Uterus (tissue), 4 donors: Measurements from ENCODE around the gene CELF2. TPM values are rescaled to one million over a fixed set of nuclear protein-coding genes. Genes with fewer than 3 reads are reported as not detected.
"Not testable (repeated sequence)": the region's sequence is repeated elsewhere in the genome, so short reads cannot be mapped to it uniquely, and the experiment has no call there.

ENCODE experiments used
- DNase-seq, 2 donors: peaks; one replicate each; pipeline ENCODE4 v3.0.0-alpha.2; 2019 to 2020
- H3K27ac ChIP-seq, 2 donors: fragments of 200-600 bp; sonication (generic); 1 replicate in 1 of 2; 2 replicates in 1 of 2; pipeline ENCODE4 v1.5.1; 2016 to 2018
- H3K27me3 ChIP-seq, 2 donors: fragments of 200-600 bp; sonication (generic); one replicate each; pipeline ENCODE4 v1.5.1; 2018 to 2019; ENCODE audit warnings: control low read depth in 1 of 2
- H3K36me3 ChIP-seq, 2 donors: fragments of 200-600 bp; sonication (generic); one replicate each; pipeline ENCODE4 v1.5.1; 2019; ENCODE audit warnings: control low read depth in 1 of 2
- H3K4me1 ChIP-seq, 2 donors: fragments of 200-600 bp; sonication (generic); one replicate each; pipeline ENCODE4 v1.5.1; 2018 to 2019; ENCODE audit warnings: control low read depth in 1 of 2
- H3K4me3 ChIP-seq, 2 donors: fragments of 200-600 bp; sonication (generic); 1 replicate in 1 of 2; 2 replicates in 1 of 2; pipeline ENCODE4 v1.5.1; 2018 to 2019; ENCODE audit warnings: mild to moderate bottlenecking in 1 of 2
- H3K9me3 ChIP-seq, 2 donors: fragments of 200-600 bp; sonication (generic); one replicate each; pipeline ENCODE4 v1.5.1; 2019; ENCODE audit warnings: control low read depth in 1 of 2
- CTCF ChIP-seq, 4 experiments: fragments of 200-600 bp in 2 of 4; fragments of 450-650 bp in 2 of 4; sonication (generic) in 2 of 4; IDR thresholded peaks; one replicate each; pipeline ENCODE4 v1.5.1; 2016 to 2019; ENCODE audit warnings: antibody characterized with exemption in 4 of 4, mild to moderate bottlenecking in 2 of 4, moderate library complexity in 1 of 4
- POLR2A ChIP-seq, 2 donors: fragments of 450-650 bp; IDR thresholded peaks; one replicate each; pipeline ENCODE4 v1.6.1; 2016; ENCODE audit warnings: antibody characterized with exemption in 2 of 2, mild to moderate bottlenecking in 1 of 2, moderate library complexity in 1 of 2
- intact Hi-C: fragments of 100-400 bp; cut with DNase I; formaldehyde crosslinking; loops from one replicate; pipeline ENCODE4 v1.15.1; 2023; ENCODE audit warnings: low total_unique reads
- total RNA-seq, 4 donors: library from RNA; depleted of rRNA in 3 of 4; stranded (reverse); fragments of >200 nt in 3 of 4; gene quantifications; one replicate each; pipeline versions ENCODE4 v1.1.0 to v1.2.4, GENCODE V29; 2014 to 2023
- donor health status: DM: yes; HTN: yes; CAD: no.

Gene CELF2
- total RNA-seq, 4 donors from 2014 or later: 12.8 to 59.2 (median 44.0) TPM

DNA sequence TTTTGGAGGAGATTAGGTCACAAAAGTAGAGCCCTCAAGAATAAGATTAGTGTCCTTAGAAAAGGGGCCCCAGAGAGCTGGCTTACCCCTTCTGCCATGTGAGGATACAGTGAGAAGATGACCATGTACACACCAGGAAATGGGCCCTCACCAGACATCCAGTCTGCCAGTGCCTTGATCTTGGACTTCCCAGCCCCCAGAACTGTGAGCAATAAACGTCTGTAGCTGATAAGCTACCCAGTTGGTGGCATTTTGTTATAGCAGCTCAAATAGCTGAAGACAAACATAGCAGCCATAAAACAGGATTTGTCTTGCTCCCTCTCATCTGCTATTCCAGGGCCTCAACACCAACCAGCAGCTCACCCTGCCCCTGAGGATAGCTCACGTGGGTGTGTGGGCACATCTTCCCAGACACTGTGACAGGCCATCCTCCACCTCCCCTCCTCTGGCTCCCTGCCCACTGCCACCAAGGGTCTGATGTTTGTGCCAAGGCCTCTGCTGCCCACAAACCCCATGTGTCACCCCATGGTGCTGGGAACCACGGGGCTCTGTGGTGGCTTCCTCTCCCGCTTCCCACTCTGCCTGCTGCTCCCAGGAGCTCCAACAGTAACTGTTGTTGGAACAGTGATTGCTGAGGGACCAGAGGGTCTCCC is 341.4 kb downstream of the CELF2 start:
- no peaks in the 10 kb centered on the region for H3K4me1 ChIP-seq
- TF ChIP-seq CTCF (IDR thresholded peaks at IDR 0.05) (no peak), POLR2A (IDR thresholded peaks at IDR 0.05) (no peak)
- H3K36me3 ChIP-seq: no peaks in the 10 kb centered on the region

DNA sequence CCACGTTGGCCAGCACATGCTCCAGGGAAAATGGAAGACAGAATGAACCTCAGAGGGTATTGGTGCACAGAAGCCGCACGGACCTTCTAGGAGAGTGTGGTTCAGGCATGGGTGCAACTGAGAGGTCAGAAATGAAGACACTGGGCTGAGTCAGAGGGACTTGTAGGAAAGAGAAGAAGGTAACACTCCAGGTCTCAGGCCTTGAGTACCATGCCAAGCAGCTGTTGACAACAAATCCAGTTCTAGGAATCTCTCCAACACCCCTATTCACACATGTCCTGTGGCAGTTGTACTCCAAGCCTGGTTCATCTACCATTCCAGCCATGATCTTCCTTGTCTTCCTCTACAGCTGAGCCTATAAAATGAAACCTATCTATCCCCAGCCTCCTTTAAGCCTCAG is 342.2 kb downstream of the CELF2 start:
- no peaks in the 10 kb centered on the region for H3K4me1 ChIP-seq
- H3K36me3 ChIP-seq: no peaks in the 10 kb centered on the region
- no peaks in the 10 kb centered on the region for H3K9me3 ChIP-seq
- TF ChIP-seq CTCF (IDR thresholded peaks at IDR 0.05) (no peak), POLR2A (IDR thresholded peaks at IDR 0.05) (no peak)
- H3K27me3 ChIP-seq: no peaks in the 10 kb centered on the region
- intact Hi-C loops: no loop called here
- DNase-seq: no peak
- H3K4me3 ChIP-seq: no peak overlapping the region
- no peak overlapping the region for H3K27ac ChIP-seq

More for the DNA sequence above, 341.4 kb downstream of the CELF2 start:
- no peak overlapping the region for H3K27ac ChIP-seq
- no peaks in the 10 kb centered on the region for H3K27me3 ChIP-seq
- no peaks in the 10 kb centered on the region for H3K9me3 ChIP-seq
- intact Hi-C loops: no loop called here
- no peak for DNase-seq
- no peak overlapping the region for H3K4me3 ChIP-seq

- H3K36me3 ChIP-seq: no peaks in the 10 kb centered on the region
- no peaks in the 10 kb centered on the region for H3K27me3 ChIP-seq
- H3K27ac ChIP-seq: no peak overlapping the region
- H3K4me3 ChIP-seq: no peak overlapping the region
- no peak for DNase-seq
- no peaks in the 10 kb centered on the region for H3K4me1 ChIP-seq
- no peak for TF ChIP-seq POLR2A (IDR thresholded peaks at IDR 0.05)
- no peak for TF ChIP-seq CTCF (IDR thresholded peaks at IDR 0.05)
- intact Hi-C loops: no loop called here
- no peaks in the 10 kb centered on the region for H3K9me3 ChIP-seq
These were observed 345.8 kb downstream of the CELF2 start for GRCh38 chr10:11363497-11363896.

GRCh38 chr10:11364241-11364640 is 346.6 kb downstream of the CELF2 start:
- no peaks in the 10 kb centered on the region for H3K9me3 ChIP-seq
- intact Hi-C loops: no loop called here
- TF ChIP-seq POLR2A (IDR thresholded peaks at IDR 0.05): no peak
- no peak for TF ChIP-seq CTCF (IDR thresholded peaks at IDR 0.05)

GRCh38 chr10:11366889-11367288 is 349.2 kb downstream of the CELF2 start:
- H3K4me3 ChIP-seq, H3K27me3 ChIP-seq, DNase-seq, H3K27ac ChIP-seq, H3K9me3 ChIP-seq, intact Hi-C loops, H3K36me3 ChIP-seq, H3K4me1 ChIP-seq: not testable (repeated sequence)

More at GRCh38 chr10:11364241-11364640, 346.6 kb downstream of the CELF2 start:
- H3K4me3 ChIP-seq: no peak overlapping the region
- no peaks in the 10 kb centered on the region for H3K4me1 ChIP-seq
- no peaks in the 10 kb centered on the region for H3K36me3 ChIP-seq
- DNase-seq: no peak
- H3K27me3 ChIP-seq: no peaks in the 10 kb centered on the region
- no peak overlapping the region for H3K27ac ChIP-seq

DNA sequence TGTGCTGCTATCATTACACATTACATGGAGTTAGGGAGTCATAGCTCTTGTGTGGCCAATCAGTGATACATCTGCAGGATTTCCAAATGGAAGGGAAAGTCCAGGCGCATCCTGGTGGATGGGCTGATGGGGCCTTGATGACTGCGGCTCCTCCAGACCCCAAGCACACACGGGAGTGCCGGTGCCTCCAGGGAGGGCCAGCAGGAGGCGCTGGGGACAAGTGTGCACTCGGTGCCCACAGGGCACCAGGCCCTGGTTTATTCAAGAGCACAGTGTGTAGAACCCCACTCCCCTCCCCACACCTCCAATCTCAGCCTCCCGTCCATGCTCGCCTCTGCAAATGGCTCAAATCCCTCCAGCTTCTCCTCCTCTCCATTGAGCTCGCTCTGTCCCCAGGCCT is 349.8 kb downstream of the CELF2 start:
- Histone ChIP-seq H3K27ac (no peak overlapping the region), H3K4me3 (no peak overlapping the region), H3K4me1 (no peaks in the 10 kb centered on the region), H3K9me3 (no peaks in the 10 kb centered on the region), H3K27me3 (no peaks in the 10 kb centered on the region), H3K36me3 (no peaks in the 10 kb centered on the region)
- DNase-seq: no peak
- TF ChIP-seq CTCF (IDR thresholded peaks at IDR 0.05): no peak
- no peak for TF ChIP-seq POLR2A (IDR thresholded peaks at IDR 0.05)
- intact Hi-C loops: no loop called here
